ENCODE results near the gene RTEL1.
A peak's percentile ranks its signal among the peaks of the same experiment; 100 is the strongest.

RTEL1 gene

DNA sequence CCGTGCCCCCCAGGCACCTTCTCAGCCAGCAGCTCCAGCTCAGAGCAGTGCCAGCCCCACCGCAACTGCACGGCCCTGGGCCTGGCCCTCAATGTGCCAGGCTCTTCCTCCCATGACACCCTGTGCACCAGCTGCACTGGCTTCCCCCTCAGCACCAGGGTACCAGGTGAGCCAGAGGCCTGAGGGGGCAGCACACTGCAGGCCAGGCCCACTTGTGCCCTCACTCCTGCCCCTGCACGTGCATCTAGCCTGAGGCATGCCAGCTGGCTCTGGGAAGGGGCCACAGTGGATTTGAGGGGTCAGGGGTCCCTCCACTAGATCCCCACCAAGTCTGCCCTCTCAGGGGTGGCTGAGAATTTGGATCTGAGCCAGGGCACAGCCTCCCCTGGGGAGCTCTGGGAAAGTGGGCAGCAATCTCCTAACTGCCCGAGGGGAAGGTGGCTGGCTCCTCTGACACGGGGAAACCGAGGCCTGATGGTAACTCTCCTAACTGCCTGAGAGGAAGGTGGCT, 39.3 kb downstream of the RTEL1 start:
- no peak for DNase-seq (ENCODE audit: low read depth)
- TF ChIP-seq, protein P1, sequence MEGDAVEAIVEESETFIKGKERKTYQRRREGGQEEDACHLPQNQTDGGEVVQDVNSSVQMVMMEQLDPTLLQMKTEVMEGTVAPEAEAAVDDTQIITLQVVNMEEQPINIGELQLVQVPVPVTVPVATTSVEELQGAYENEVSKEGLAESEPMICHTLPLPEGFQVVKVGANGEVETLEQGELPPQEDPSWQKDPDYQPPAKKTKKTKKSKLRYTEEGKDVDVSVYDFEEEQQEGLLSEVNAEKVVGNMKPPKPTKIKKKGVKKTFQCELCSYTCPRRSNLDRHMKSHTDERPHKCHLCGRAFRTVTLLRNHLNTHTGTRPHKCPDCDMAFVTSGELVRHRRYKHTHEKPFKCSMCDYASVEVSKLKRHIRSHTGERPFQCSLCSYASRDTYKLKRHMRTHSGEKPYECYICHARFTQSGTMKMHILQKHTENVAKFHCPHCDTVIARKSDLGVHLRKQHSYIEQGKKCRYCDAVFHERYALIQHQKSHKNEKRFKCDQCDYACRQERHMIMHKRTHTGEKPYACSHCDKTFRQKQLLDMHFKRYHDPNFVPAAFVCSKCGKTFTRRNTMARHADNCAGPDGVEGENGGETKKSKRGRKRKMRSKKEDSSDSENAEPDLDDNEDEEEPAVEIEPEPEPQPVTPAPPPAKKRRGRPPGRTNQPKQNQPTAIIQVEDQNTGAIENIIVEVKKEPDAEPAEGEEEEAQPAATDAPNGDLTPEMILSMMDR (IDR thresholded peaks at IDR 0.05; ENCODE audit: control insufficient read depth, insufficient read depth, low read depth, low read length, missing control alignments) = no peak
- H3K4me3 ChIP-seq (ENCODE audit: control insufficient read depth, low read depth, low read length) = peak overlapping the region; percentile 9; the same call in 1 of the 2 replicates

DNA sequence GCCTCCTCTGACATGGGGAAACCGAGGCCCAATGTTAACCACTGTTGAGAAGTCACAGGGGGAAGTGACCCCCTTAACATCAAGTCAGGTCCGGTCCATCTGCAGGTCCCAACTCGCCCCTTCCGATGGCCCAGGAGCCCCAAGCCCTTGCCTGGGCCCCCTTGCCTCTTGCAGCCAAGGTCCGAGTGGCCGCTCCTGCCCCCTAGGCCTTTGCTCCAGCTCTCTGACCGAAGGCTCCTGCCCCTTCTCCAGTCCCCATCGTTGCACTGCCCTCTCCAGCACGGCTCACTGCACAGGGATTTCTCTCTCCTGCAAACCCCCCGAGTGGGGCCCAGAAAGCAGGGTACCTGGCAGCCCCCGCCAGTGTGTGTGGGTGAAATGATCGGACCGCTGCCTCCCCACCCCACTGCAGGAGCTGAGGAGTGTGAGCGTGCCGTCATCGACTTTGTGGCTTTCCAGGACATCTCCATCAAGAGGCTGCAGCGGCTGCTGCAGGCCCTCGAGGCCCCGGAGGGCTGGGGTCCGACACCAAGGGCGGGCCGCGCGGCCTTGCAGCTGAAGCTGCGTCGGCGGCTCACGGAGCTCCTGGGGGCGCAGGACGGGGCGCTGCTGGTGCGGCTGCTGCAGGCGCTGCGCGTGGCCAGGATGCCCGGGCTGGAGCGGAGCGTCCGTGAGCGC, 39.9 kb downstream of the RTEL1 start:
- TF ChIP-seq, protein P1 (IDR thresholded peaks at IDR 0.05; ENCODE audit: control insufficient read depth, insufficient read depth, low read depth, low read length, missing control alignments) = no peak
- H3K4me3 ChIP-seq (ENCODE audit: control insufficient read depth, low read depth, low read length) = no peak overlapping the region
- no peak for DNase-seq (ENCODE audit: low read depth)

DNA sequence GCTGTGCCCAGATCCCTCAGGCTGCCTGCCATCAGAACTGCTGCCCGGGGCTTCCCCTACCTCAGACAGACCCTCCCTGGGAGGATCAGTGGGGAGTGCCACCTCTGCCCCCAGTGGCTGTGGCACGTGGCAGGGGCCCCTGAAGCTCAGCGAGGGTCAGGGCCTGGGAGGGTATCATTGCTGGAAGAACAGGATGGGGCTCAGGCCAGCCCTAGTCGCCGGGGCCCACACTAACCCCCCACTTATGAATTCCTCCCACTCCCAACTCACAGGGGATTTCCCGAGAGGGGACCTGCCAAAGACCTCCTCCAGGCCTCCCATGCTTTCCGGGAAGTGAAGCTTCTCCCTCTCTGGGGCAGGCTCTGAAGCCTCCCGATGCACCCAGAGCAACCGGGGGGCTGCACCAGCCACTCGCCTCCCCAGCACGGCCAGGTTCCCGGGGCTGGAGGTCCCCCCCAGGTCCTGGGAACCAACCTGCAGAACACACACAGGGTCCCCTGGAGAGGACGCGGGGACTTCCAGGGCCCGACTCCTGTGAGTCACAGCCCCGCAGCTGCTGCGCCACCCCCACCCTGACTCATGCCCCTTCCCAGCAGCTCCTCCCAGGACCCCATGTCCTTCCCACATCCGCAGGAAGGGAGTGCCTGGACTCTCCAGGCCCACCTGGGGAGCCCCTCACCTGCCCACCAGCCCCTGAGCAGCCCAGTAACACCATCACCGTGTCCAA, 40.8 kb downstream of the RTEL1 start:
- peak; percentile 69 for DNase-seq (ENCODE audit: low read depth)
- H3K4me3 ChIP-seq (ENCODE audit: control insufficient read depth, low read depth, low read length) = no peak overlapping the region; the same call in 1 of the 2 replicates
- TF ChIP-seq, protein P1 (IDR thresholded peaks at IDR 0.05; ENCODE audit: control insufficient read depth, insufficient read depth, low read depth, low read length, missing control alignments) = no peak

DNA sequence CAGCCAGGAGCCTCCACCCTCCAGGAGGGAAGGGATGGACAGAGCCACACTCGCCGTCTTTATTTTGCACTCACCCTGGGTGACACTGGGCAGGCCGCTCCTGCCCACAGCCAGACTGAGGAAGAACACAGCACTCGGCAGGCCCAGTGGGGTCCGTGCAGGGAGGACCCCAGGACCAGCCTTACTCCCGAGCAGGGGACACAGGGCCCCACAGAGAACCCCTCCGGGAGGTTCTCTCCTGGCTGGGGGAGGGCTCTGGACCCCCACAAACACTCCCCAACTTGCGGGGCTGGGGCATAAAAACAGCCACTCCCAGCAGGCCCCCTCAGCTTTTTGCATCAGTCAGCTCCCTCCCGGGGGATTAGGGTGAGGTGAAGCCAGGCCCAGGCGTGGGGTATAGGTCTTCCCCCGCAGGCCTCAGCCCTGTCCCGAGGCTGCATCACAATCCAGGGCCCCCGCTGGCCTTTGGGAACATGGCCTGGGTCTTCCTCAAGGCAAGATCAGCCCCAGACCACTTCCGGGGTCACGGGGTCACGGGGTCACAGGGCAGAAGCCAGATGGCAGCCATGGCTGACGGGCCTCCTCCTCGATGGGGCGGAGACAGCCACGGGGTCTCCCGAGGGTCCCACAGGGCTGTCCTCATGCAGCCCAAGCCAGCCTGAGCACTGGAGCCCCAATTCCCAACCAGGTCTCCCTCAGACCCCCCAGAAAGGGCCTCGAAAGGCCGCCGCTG, 41.5 kb downstream of the RTEL1 start:
- no peak for DNase-seq (ENCODE audit: low read depth)
- no peak overlapping the region for H3K4me3 ChIP-seq (ENCODE audit: control insufficient read depth, low read depth, low read length)
- TF ChIP-seq, protein P1 (IDR thresholded peaks at IDR 0.05; ENCODE audit: control insufficient read depth, insufficient read depth, low read depth, low read length, missing control alignments) = no peak

DNA sequence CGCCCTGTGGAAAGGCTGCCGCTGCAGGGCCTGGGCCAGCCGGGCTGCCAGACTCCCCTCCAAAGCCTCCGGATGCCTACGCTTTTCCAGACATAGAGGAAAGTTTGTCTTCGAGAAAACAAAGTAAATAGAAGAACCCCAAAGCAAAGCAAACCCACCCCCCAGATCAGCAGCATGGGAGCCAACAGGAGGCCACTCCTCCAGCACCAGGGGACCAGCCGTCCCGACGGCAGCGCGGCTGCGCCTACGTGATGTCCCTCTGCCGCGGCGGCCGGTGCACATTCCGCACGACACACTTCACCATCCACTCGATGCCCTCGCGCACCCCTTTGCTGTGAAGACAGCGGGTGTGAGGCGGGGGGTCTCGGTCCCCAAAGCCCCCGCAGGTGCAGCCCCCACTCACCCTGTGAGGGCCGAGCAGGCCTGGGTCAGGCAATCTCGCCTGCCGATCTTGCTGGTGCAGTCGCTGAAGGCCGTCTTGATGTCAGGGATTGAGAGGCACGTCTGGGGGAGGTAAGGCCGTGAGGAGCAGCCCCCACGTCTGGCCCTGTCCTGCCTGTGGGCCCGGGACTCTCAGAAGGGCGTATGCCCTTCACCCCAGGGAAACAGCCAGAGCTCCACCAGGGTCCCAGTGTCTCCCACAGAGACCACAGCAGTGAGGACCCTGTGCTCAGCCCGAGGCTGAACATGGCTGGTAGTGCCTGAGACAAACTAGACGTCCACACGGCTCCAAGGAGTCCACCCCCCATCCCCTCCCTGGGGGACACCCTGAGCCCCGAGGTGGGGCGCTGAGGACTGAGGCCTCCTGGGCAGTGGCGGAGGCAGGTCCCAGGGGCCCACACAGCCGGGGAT, 42.3 kb downstream of the RTEL1 start:
- TF ChIP-seq, protein P1 (IDR thresholded peaks at IDR 0.05; ENCODE audit: control insufficient read depth, insufficient read depth, low read depth, low read length, missing control alignments) = no peak
- no peak overlapping the region for H3K4me3 ChIP-seq (ENCODE audit: control insufficient read depth, low read depth, low read length)
- DNase-seq (ENCODE audit: low read depth) = no peak

DNA sequence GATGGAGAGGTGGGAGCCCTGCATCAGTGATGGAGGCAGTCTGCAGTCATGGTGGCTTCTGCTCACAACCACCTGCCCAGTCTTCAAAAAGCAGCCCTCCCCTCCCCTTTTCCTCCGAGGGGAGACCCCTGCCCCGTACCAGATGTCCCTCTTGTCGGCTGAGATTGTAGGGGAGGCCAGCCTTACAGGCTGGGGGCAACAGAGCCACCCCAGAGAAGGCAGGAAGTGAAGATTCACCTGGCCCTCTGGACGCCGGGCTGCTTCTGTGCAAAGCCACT, 42.9 kb downstream of the RTEL1 start:
- TF ChIP-seq, protein P1 (IDR thresholded peaks at IDR 0.05; ENCODE audit: control insufficient read depth, insufficient read depth, low read depth, low read length, missing control alignments) = no peak
- no peak for DNase-seq (ENCODE audit: low read depth)

More for the DNA sequence above, 42.9 kb downstream of the RTEL1 start:
- no peak overlapping the region for H3K4me3 ChIP-seq (ENCODE audit: control insufficient read depth, low read depth, low read length)
